ENCODE results near the gene SELENOW.
A peak's percentile ranks its signal among the peaks of the same experiment; 100 is the strongest.
"Not testable (repeated sequence)": the region's sequence is repeated elsewhere in the genome, so short reads cannot be mapped to it uniquely, and the experiment has no call there.

SELENOW gene

DNA sequence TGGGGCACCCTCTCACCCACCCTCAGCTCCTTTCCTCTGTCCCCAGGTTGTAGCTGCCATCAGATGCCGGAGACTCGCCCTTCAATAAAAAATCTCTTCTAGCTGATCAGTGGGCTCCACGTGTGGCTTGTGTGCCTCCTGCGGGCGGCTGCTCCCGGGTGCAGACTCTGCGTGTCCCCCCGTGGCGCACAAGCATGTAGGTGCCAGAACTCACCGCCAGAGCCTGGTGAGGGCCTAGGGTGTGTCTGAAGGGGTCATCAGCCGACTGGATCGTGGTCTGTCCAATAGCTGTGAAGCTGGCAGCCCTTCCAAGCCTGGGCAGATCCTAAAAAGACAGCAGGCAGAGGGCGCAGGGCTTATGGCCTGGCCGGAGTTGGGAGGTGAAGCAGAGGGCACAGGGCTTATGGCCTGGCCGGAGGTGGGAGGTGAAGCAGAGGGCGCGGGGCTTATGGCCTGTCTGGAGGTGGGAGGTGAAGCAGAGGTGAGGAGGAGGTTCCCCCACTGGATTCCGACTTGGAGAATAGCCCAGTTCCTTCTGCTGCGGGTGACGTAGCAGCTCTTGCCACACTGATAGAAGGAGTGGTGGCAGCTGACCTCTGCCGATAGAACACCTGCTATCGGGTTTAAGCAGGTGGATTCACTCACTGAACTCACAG is 21.4 kb upstream of the SELENOW start:
- no peak for DNase-seq

DNA sequence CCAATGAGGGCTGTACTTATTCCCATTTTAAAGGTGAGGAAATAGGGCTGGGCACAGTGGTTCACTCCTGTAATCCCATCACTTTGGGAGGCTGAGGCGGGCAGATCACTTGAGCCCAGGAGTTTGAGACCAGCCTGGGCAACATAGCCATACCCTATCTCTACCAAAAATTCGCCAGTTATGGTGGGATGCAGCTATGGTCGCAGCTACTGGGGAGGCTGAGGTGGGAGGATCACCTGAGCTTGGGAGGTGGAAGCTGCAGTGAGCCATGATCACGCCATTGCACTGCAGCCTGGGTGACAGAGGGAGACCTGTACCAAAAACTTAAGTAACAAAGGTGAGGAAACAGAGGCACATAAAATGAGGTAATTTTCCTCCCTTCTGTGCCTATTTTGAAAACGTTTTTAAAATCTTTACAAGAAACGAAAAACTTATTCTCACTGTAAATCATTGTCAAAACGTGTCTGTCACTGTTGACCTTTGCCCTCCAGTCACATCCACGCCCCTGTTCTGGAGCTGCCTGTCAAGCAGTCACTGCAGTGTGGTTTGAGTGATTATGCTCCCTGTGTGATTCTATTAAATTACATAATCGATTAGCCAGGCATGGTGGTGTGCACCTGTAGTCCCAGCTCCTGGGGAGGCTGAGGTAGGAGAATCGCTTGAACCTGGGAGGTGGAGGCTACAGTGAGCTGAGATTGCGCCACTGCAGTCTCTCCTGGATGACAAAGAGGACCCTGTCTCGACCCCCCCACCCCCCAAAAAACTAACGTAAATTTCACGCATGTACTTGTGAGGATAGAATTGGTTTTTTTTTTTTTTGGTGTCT is 20.7 kb upstream of the SELENOW start:
- DNase-seq: no peak

DNA sequence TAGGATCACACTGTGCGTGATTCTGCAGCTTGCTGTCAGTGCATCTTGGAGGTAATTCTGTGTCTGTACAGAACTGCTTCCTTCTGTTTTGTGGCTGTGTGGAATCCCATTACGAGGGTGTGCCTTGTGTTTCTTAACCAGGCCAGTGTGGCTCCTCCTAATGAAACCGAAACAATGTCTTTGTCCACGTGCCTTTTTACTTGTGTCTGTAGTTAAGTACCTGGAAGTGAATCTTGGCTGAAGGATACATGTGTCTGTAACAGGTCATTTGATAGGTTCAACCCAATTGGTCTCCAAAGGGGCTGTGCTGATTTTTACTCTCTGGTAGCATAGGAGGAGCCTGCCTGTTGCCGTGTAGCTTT is 20.1 kb upstream of the SELENOW start:
- no peak for DNase-seq

DNA sequence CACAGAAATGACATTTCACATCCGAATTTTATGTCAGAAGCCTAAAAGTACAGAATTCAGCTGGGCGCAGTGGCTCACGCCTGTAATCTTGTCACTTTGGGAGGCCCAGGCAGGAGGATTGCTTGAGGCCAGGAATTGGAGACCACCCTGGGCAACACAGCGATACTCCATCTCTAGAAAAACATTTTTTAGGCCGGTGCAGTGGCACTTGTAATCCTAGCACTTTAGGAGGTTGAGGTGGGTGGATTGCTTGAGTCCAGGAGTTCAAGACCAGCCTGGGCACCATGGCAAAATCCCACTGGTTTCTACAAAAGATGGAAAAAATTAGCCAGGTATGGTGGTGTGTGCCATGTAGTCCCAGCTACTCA is 17.9 kb upstream of the SELENOW start:
- no peak for DNase-seq

DNA sequence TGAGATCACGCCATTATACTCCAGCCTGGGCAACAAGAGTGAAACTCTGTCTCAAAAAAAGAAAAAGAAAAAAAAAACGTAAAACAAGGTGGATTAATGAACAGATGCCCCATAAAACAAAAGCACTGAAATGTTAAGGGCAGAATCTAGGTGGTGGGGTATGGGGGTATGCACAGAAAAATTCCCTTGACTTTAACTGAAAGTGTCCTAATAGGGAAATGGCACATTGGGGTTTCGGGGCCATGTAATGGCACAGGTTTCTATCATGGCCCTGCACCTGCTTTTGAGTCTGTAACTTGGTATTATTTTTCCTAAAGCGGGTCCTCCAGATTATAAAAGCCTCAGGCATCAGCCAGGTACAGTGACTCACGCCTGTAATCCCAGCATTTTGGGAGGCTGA is 16.9 kb upstream of the SELENOW start:
- DNase-seq: no peak

DNA sequence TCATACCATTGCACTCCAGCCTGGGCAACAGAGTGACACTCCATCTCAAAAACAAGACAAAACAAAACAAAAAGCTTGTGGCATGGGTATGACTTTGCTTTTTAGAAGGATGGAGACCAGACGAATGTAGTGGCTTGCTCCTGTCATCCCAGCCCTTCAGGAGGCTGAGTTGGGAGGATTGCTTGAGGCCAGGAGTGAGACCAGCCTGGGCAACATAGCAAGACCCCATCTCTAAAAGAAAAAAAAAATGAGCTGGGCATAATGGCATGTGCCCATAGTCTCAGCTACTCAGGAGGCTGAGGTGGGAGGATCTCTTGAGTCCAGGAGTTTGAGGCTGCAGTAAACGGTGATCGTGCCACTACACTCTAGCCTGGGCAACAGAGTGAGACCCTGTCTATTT is 16.4 kb upstream of the SELENOW start:
- no peak for DNase-seq

DNA sequence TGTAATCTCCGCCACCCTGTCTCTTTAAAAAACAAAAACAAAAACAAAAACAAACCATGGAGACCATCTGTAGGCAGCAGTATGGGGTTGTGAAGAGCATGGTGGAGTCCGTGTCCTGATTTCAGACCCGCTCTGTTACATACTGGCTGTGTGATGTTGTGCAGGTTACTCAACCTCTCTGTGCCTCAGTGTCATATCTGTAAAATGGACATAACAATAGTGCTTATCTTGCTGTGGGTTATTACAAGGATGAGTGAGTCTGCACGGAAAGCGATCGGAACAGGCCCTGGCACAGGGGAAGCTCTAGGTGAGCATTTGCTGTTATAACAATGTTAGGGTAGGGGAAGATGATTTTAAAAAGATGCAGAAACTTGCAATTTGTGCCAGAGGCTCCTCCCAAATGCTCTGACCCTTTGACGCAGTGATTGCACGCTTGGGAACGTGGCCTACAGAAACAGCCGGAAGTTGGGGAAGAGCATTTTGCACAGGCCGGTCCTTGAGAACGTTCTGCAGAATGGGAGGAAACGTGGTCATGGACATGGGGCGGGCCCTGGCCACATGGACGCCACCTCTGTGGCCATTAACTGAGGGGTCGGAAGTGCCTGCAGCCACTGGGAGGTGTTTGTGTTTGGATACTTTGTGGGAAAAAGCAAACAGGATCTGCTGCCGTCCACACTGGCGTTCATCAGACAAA is 15.7 kb upstream of the SELENOW start:
- DNase-seq: no peak

DNA sequence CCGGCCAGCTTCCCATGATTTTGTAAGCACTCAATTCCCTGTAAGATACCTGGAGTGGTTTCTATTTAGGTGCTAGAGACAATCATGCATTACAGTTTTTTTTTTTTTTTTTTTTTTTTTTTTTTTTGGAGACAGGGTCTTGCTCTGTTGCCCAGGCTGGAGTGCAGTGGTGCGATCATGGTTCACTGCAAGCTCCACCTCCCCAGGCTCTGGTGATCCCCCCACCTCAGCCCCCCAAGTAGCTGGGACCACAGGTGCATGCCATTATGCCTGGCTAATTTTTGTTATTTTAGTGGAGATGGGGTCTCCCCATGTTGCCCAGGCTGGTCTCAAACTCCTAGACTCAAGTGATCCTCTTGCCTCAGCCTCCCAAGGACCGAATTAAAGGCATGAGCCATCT is 13.8 kb upstream of the SELENOW start:
- not testable (repeated sequence) for DNase-seq

DNA sequence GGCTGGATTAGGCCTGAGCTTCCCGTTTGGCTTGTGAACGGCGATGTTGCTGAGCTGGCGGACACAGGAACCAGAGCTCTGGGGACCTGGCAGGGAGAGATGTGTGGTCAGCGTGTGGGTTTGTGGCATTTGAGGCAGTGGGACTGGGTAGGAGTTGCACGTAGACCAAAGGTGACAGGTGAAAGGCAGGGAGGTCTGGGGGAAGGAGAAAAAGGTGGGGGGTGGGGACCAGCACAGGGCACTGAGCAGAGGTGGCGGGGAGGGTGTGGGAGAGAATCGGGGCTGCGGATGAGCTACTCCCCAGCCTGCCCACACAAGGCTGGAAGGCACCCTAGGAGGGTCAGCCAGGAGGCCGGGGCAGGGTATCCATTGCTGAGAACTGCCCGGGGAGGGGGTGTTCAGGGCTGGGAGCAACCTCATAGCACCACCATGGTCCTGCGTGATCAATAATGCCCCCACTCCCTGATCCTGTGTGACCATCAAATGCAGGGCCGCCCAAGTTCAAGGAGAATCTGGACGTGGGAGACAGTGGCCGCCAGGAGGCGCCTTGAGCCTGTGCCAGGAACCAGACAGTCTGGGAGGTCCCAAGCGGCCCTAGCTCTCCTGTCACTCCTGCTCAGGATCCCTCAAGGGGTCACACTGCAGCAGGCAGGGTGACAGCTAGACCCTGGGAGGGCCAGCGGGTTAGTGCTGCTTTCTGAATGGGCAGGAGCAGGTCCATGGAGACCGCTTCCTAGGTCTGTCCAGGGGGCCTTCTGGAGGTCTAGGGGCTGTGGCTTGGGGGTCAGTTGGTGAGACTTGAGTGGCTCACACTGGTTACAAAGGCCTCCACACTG is 12.8 kb upstream of the SELENOW start:
- DNase-seq: peak in 1 of 2 experiments; percentile 10

DNA sequence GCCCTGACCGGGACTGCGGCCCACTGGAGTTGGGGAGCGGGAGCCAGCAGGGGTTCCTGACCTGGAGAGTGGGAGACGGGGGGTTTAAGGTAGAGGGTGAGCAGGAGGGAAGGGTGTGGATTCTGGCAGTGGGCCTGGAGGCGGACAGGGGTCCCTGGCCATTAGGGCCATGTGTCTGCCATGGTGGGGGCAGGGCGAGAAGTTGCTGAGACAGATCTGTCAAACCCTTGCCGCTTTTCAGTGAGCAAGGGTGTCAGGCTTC is 12.2 kb upstream of the SELENOW start:
- DNase-seq: no peak

DNA sequence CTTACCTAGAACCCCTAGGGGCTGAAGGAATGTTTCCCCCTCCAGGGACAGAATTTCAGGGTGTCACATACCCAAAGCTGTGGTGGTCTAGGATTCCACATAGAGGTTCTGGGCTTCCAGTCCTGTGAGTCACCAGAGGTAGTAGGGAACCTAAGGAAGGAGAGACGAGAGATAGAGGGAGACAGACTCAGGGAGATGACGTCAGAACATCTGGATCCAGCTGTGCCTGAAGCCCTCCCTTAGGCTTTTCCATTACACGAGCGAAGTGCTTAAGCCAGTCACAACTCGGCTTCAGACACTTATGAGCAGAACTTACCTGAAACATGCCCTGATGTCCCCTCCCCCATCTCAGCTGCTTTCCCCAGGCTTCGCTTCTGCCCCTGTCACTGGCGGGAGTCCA is 11.8 kb upstream of the SELENOW start:
- DNase-seq: no peak

DNA sequence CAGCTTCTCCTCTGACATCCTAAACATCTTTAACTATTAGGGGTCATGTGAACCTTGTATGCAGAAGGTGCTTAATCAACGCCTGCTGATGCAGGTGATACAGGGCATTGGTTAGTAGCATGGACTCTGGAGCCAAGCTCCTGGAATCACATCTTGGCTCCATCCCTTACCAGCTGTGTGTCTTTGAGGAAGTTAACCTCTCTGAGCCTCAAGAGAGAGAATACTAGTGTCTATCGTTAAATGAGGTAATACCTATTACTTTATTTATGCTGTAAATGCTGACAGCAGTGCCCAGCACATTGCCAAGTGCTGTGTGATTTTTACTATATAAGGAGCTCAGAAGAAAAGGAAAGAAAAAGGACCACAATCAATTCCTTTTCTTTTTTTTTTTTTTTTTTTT is 11.2 kb upstream of the SELENOW start:
- DNase-seq: no peak

DNA sequence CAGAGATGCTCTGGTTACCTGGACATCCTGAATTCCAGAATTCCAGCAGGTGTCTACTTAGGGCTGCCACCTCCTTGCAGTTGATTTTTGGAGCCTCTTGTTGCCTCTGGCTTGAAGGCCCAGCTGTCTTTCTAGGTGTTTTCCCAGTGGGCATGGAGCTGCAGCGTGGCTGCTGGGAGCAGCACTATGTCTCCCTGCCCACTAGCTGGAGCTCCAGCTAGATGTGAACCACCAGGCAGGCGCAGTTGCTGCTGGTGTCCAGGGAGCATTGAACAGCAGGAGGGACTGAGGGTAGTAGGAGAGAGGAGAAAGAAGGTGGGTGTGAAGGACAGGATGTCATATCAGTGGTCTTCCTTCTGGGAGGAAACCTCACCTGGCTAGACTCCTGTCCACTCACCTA is 9.9 kb upstream of the SELENOW start:
- no peak for DNase-seq

DNA sequence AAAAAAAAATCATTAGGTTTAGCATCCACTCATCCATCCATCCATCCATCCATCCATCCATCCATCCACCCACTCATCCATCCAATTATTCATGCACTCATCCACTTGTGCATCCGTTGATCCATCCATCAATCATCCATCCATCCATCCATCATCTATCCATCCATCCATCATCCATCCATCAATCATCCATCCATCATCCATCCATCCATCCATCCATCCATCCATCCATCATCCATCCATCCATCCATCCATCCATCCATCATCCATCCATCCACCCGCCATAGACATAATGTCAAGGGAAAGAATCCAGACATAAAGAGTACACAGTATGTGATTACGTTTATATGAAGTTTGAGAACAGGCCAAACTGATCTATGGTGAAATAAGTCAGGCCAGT is 9.0 kb upstream of the SELENOW start:
- DNase-seq: no peak

DNA sequence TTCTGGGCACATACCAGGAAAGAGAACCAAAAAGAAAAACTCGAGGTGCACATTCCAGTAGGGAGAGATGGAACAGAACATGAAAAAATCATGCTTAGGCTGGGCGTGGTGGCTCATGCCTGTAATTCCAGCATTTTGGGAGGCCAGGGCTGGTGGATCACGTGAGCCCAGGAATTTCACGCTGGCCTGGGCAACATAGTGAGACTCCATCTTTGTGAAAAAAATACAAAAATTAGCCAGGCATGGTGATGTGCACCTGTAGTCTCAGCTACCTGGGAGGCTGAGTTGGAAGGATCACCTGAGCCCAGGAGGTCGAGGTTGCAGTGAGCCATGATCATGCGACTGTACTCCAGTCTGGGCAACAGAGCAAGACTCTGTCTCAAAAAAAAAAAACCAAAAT is 7.2 kb upstream of the SELENOW start:
- not testable (repeated sequence) for DNase-seq

DNA sequence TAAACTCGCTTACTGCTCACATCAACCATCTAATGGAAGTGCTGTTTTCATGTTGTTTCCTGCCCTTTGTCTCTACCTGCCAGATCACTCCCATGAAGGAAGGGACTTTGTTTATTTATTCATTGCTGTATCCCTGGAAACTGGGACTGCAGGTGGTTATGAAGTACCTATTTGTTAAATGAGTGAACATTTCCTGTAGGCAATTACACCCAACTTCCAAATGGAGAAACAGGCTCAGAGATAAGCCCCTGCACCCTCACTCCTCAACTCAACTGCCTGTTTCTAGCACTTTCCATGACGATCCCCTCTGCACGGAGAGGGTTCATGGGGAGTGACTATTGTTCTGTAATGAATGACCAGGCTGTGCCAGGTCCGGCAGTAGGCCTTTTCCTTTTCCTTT is 1.9 kb upstream of the SELENOW start:
- no peak for DNase-seq

DNA sequence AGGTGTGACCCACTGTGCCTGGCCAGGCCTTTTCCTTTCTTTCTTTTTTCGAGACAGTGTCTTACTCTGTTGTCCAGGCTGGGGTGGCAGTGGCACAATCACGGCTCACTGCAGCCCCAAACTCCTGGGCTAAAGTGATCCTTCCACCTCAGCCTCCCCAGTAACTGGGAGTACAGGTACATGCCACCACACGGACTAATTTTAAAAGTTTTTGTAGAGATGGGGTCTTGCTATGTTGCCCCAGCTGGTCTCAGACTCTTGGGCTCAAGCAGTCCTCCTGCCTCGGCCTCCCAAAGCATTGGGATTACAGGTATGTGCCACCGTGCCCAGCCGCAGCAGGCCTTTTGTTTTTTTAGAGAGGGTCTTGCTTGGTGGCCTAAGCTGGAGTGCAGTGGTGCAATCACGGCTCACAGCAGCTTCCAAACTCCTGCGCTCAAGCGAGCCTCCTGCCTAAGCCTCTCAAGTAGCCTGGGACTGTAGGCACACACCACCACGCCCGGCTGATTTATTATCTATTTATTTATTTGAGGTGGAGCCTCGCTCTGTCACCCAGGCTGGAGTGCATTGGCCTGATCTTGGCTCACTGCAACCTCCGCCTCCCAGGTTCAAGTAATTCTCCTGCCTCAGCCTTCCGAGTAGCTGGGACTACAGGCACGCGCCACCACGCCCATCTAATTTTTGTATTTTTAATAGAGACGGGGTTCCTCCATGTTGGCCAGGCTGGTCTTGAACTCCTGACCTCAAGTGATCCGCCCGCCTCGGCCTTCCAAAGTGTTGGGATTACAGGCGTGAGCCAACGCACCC is 1.1 kb upstream of the SELENOW start:
- DNase-seq: not testable (repeated sequence)

DNA sequence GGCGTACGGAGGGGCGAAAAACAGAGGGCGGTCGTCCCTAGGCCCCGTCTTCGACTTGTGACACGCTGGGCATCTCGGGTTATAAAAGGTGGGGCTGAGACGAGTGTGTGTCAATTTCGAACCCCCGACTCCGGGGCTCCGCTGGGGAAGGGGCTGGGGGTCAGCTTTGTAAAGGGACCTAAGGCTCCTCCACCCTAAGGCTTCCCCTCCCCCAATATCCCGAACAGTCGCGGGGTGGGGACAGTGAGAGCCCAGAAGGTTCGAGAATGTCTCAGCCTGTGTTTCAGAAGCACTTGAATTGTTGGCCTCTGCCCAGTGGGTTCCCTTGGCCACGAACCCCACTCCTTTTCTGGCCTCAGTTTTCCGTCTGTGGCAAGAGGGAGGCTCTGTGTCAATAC is 450 bp downstream of the SELENOW start:
- no peak for DNase-seq

DNA sequence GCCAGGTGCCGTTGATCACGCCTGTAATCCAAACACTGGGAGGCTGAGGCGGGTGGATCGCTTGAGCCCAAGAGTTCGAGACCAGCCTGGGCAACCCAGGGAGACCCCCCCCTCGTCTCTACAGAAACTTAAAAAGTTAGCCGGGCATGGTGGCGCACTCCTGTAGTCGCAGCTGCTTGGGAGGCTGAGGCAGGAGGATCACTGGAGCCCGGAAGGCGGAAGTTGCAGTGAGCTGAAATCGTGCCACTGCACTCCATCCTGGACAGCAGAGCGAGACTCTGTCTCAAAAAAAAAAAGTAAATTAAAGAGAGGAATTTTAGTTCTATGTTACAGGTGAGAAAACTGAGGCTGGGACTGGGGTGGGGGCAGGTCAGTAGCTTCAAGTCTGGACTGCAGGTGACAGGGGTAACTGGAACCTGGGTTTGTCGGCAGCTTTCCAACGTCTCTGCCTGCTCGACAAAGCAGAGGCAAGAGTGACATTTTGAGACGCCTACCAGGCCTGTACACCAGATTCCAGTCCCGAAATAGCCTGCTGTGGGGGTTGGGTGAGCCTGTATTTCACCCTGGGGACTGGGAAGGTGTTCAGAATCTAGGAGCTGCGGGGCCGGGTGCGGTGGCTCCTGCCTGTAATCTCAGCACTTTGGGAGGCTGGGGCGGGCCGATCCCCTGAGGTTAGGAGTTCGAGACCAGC is 1.2 kb downstream of the SELENOW start:
- DNase-seq: no peak

DNA sequence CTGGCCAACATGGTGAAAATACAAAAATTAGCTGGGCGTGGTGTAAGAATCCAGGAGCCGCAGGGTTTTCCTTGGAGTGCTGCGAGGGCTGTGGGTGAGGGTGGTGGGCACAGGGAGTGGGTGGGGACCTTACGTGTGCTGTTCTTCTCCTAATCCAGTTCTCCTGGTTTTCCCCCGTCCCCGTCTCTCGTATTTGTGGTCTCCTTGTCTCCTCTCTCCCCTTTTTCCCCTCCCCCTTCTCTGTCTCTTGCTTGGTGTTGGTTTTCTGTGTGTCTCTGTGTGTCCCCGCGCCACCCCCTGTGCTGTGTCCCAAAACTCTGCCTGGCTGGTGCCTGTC is 1.7 kb downstream of the SELENOW start:
- DNase-seq: no peak

DNA sequence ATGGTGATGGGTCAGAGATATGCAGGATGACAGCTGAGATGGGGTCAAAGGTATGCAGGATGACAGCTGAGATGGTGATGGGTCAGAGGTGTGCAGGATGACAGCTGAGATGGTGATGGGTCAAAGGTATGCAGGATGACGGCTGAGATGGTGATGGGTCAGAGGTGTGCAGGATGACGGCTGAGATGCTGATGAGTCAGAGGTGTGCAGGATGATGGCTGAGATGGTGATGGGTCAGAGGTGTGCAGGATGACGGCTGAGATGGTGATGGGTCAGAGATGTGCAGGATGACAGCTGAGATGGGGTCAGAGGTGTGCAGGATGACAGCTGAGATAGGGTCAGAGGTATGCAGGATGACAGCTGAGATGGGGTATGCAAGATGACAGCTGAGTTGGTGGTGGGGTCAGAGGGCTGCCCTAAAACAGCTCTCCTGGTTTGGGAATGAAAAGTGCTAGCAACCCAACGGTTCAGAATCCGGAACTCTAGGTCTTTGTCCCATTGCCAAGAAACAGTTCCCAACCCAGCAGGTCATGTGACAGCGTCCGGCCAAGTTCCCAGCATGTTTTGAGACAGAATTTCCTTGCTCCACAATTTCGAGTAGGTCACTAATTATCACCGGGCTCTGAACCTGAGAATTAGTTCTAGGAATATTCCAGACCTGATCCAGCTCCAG is 3.2 kb downstream of the SELENOW start:
- no peak for DNase-seq

DNA sequence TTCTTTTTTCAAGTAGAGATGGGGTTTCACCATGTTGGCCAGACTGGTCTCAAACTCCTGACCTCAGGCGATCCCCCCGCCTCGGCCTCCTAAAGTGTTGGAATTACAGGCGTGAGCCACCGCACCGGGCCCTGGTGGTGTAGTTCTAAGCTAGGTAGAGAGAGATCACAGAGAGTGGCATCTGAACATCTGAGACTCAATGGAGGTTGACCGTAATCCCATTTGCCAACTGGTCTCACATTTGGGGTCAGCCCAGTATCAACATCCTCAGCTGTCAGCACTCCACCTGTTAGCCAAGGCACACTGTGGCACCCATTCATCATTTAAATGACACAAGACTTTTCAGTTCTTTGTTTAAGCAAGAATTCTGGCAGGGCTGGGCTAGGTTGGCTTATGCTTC is 8.1 kb downstream of the SELENOW start:
- DNase-seq: no peak
